GM19193 (cell line): ENCODE measurements around the gene ZACN.

ENCODE experiments used
- POLR2A ChIP-seq: IDR thresholded peaks from 4 replicates; pipeline ENCODE4 v1.6.1; 2011; ENCODE audit not compliant: insufficient read depth, insufficient read length; ENCODE audit errors: extremely low read depth

ZACN gene

GRCh38 chr17:76050538-76051467 lies 28.2 kb upstream of the ZACN start:
- no peak for TF ChIP-seq POLR2A

GRCh38 chr17:76051561-76051960 lies 27.4 kb upstream of the ZACN start:
- TF ChIP-seq POLR2A = no peak

GRCh38 chr17:76053246-76054111 lies 25.5 kb upstream of the ZACN start:
- no peak for TF ChIP-seq POLR2A

GRCh38 chr17:76054112-76054476 lies 24.9 kb upstream of the ZACN start:
- TF ChIP-seq POLR2A = no peak

- no peak for TF ChIP-seq POLR2A
These were observed 22.1 kb upstream of the ZACN start for GRCh38 chr17:76056882-76057281.

GRCh38 chr17:76063875-76064546 lies 15.0 kb upstream of the ZACN start:
- no peak for TF ChIP-seq POLR2A

- no peak for TF ChIP-seq POLR2A
These were observed 13.2 kb upstream of the ZACN start for GRCh38 chr17:76065775-76066174.

GRCh38 chr17:76071531-76072147 lies 7.3 kb upstream of the ZACN start:
- no peak for TF ChIP-seq POLR2A

- peak; percentile 91 for TF ChIP-seq POLR2A
These were observed 6.7 kb upstream of the ZACN start, which contains the start of gene SRP68 for GRCh38 chr17:76072148-76072858. SRP68 (minus strand) TSS chr17:76072517; CDS start chr17:76072491, 26 bp downstream.

- no peak for TF ChIP-seq POLR2A
These were observed 4.3 kb upstream of the ZACN start, which contains the start of gene GALR2 for GRCh38 chr17:76074390-76075363. GALR2 (plus strand) TSS chr17:76074781; CDS start chr17:76074884, 103 bp downstream.

GRCh38 chr17:76075364-76076145 lies 3.4 kb upstream of the ZACN start:
- no peak for TF ChIP-seq POLR2A
